HG03139 (cell line): Measurements from ENCODE around the gene TFDP2.
"Not testable (repeated sequence)": the region's sequence is repeated elsewhere in the genome, so short reads cannot be mapped to it uniquely, and the experiment has no call there.

Experiments used
- ATAC-seq: cut with Tn5 transposase; IDR thresholded peaks from one replicate; pipeline ENCODE4 v1.9.1; 2021; ENCODE audit not compliant: unreplicated experiment

TFDP2 gene

DNA sequence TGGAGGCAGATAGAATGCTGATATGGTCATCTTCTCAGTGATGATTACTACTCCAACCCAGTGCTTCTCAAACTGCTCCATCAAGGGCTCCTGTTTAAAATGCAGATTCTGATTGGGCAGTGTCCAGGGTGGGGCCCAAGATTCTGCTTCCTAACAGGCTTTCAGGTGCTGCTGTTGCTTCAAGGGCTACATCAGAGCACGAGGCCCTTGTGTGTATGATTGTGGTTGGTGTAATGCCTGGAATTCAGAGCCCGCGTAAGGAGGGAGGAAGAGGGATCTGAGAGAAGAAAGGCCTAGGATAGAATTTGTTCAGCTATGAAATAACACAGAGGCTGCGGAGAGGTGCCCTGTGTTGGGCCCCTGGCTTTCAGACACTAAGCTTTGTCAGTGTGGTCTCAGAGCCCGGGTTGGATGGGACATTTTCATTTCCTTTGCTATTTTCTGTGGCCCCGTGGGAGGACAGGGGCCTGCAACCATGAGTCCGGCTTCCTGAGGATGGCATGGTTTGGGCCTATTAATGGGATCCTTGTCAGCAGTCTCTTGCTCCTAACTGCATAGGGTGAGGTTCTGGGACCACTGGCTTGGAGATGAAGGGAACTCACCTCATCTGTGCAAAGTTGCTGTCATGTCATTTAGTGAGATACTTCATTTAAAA is 219.9 kb downstream of the TFDP2 start:
- no peak for ATAC-seq

DNA sequence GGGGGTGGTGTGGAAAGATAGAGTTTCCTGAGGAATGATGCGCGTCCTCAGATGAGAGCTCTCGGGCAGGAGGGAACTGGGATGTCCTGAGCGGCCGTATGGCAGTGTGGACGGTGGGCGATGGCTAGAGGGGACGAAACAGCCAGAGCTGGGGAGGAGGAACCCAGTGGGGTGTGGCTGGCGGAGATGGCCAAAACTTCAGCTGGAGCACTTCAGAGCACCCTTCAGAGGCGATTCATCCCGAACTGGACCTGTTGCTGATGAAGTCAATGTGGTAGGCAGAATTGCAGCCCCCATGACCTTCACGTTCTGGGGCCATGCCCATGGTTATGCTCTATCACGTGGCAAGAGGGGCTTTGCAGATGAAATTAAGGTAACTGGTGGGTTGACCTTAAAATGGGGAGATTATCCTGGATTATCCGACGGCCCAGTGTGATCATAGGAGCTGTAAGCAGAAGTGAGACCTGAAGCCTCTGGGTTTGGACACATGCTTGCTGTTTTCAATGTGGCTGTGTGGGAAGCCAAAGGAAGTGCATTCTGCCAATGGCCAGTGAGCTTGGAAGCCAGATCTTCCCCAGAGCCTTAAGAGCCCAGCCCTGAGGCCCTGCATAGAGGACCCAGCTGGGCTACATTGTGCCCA is 220.6 kb downstream of the TFDP2 start:
- no peak for ATAC-seq

DNA sequence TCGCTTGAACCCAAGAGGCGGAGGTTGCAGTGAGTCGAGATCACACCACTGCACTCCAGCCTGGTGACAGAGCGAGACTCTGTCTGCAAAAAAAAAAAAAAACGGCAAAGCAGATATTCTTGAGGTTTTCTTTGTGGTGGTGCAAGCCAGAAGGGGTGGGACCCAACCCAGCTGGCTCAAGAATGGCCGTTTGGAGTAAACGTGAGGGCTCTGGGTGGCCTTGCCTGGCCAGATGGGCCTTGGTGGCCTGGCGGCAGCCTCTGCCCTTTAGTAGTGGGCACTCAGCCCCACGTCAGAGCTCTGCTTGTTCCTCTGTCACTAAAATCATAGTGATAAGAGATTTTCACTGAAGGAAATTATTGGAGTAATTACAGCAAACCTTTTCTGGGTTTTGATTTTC is 222.4 kb downstream of the TFDP2 start:
- ATAC-seq, result no peak

DNA sequence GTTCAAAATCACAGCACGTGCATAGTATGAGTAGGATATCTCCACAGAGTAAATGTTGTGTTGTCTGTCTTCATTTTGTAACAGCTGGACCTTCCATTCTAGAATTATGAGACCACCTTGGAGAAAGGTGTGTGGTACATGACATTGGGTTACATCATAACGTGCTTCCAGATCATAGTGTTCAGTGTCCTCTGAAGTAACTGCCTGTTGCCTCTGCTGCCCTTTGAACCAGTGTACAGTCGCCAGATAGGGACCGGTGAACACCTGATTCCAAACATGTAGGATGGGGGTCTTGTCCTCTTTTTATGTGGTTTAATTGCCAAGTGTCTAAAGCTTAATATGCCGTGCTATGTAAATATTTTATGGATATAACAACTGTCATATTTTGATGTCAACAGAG is 223.7 kb downstream of the TFDP2 start:
- not testable (repeated sequence) for ATAC-seq

DNA sequence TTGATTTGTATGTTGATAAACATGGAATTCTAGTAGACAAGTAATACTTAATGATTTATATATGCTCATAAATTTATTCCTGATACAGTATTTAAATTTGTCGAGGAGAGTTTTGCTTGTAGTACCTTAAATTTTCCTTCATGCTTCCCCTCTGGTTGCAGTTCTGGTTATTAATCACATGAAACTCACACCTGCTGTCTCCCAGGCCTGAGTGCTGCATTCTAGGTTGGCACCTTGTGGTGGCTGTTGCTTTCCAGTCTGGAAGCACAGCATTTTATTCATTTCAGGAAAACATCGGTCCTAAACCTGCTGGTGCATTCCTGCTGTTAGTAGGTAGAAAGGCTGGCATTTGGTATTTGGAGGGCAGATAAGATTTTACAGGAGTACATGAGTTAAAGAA is 228.0 kb downstream of the TFDP2 start:
- ATAC-seq, result no peak

DNA sequence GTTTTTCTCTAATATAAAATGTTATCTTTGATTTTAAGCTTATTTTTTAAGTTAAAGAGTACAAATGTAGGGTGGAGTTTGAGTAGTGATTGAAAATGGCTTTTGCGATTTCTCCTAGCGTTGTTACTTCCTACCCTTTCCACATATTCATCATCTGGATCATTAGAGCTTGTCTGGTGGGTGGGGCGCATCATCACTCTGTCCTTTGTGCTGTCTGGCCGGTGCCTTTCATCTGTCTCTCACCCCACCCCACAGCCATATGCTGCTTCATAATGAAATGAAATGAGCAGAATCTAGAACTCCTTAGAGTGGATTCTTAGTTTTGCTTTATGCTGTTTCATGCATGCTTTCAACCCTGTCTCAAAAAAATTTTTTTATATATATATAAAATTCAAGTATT is 228.6 kb downstream of the TFDP2 start:
- no peak for ATAC-seq

DNA sequence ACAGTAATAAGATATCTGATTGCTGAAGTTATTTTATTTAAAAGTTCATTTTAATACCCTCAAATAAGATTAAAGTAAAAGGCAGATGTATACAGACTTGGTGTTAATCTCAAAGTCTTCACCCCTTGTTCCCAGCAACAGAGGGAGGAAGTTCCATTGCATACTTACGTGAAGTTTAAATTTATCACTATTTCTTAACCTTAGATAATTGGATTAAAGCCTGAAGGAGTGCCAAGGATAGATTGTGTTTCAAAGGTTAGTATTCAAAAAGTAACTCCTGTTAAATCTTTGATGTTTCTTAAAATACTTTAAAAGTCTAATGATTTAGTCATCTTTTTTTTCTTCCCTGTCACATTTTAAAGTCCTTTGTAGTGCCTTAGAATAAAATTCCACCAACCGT is 233.6 kb downstream of the TFDP2 start:
- no peak for ATAC-seq

DNA sequence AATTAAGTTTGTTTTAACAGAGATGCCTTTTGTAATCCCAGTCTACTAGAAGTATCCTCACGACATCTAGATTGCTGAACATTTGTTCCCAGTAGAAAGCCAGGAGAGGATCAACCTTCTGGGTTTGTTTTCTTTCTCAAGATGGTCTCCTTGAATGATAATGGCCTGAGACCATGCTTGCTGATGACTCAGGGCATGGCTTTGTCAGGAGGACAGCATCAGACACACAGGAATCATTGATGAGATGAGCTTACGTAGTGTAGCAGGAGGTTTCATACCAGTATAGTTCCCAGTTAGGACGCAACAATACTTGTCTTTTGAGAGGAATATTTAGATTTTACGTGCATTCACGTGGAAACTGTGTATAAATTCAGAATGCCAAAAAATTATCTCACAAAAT is 234.3 kb downstream of the TFDP2 start:
- no peak for ATAC-seq

DNA sequence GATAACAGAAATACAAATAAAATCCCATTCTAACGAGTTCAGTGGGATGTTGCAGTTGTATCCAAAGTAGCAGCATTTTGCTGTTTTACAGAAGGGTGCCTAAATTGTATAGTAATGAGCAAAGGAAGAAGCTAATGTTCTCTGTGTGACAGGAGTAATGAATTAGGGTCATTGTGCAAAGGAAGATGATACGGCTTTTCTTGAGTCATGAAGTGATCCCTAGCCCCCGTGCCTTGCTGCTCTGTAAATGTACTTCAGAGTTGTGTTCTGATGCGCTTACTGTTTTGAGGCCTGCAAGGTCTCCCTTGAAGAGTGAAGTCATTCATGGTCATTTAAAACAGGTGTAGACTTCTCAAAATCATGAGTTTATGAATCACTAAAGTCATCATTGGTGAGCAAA is 235.0 kb downstream of the TFDP2 start:
- ATAC-seq, result no peak

DNA sequence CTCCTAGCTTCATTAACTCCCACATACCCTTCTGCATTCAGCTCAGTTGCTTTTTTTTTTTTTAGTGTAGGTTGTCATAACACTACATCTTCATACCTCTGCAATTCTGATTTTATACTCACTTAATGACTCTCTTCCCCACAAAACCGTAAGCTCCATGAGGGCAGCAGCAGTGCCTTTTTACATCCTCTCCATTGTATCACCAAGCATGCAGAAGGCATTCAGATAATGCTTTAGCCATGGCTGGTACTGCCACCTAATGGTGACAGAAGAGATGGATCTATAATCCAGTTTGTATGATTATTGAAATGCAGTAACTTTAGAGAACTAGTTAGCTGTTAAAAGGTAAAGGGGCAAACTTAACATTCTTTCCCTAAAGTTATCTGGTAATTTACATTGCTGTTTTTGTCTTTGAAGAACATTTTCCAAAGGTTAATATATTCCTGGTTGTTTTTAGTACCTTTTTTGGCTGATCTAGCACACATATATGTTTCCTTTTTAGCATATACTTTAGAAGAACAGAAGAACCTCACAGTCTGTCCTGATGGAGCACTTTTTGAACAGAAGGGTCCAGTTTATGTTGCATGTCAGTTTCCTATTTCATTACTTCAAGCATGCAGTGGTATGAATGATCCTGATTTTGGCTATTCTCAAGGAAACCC is 236.1 kb downstream of the TFDP2 start:
- ATAC-seq, result no peak

DNA sequence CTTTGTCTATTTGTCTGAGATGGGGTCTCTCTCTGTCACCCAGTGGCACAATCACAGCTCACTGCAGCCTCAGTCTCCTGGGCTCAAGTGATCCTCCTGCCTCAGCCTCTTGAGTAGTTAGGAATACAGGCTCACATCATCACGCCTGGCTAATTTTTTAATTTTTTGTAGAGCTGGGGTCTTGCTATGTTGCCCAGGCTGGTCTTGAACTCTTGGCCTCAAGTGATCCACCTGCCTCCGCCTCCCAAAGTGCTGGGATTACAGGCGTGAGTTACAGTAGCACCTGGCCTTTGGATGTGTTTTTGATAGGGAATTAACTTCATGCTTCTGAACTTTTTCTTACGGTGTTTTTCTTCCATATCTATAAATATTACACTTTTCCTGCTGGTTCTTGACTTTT is 239.4 kb downstream of the TFDP2 start:
- not testable (repeated sequence) for ATAC-seq

DNA sequence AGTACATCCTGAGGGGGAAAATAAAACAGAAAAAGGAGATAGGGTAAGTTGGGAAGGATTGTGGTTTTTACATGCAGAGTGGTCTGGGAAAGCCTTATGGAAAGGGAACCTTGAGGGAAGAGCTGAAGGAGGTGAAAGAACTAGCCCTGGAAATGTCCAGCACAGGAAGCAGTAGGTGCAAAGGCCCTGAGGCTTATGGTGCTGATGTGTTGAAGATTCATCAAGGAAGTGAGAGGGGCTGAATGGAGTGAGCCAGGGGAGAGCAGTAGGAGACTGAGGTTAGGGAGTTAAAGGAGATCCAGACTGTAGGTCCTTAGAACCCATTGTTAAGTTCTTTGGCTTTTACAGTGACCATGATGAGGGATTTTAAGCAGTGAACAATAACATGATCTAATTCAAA is 239.9 kb downstream of the TFDP2 start:
- ATAC-seq, result no peak

DNA sequence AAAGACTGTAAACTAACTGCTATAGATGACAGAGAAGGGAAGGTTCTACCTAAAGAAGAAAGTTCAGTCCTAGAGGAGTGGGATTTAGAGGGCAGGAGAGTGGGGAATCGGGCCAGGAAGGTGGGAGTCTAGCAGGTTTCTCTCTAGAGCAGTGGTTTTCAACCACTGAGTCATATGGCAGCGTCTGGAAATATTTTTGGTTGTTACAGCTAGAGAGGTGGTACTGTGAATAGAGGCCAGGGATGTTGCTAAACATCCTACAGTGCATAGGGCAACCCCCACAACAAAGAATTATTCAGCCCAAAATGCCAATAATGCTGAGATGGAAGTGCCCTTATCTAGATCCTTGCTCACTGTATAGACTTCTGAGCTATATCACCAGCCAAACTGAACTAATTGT is 244.2 kb downstream of the TFDP2 start:
- ATAC-seq, result no peak

DNA sequence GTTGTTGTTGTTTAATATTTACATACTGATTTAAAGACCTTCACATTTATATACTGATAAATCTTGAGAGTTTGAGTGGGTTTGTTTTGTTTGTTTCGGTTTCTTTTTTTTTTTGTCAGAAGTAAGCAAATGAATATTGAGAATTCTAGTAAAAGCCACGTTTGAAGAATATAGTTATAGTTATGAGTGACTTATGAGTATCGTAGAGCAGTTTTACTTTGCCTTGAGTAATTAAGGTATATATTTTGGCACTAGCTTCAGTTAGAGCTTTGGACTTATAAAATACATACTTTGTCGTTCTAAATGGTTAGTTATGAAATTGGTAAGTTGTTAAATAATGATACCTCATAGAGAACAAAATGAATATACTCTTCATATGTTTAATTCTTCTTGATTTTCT is 245.1 kb downstream of the TFDP2 start:
- ATAC-seq, result no peak

DNA sequence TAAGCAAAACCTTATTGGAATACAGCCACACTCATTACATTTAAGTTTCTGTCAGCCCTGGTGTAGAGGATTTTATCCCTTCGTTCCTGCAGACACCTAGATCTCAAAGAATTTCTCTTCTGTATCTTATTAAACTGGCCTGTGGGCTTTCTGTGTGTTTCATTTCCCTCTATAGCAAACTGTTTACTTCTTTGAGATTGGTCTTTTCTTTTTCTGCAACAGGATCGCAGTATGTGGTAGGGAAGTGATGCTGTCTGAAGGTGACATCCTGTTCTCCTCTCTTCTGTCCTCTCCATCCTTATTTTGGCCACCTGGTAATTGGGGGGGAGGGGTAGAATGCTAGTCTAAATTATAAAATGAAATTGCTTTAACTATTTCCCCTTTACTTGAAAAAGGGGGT is 247.4 kb downstream of the TFDP2 start:
- ATAC-seq, result no peak

DNA sequence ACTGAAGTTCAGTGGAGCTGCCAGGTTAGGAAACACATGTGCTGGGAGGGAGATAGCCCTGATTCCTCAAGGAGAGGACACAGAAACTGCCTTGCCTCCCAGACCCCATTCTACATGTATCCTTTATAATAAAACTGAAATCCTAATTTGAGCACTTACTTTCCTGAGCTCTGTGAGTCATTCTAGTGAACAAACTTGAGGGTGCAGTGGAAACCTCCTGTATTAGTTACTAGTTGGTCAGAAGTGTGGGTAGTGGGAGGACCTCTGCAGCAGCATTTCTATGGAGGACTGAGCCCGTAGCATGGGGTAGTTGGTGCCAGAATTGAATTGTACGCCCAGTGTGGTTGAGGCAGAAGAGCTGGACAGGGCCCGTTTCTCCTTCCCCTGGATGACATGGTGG is 249.0 kb downstream of the TFDP2 start:
- ATAC-seq, result no peak

DNA sequence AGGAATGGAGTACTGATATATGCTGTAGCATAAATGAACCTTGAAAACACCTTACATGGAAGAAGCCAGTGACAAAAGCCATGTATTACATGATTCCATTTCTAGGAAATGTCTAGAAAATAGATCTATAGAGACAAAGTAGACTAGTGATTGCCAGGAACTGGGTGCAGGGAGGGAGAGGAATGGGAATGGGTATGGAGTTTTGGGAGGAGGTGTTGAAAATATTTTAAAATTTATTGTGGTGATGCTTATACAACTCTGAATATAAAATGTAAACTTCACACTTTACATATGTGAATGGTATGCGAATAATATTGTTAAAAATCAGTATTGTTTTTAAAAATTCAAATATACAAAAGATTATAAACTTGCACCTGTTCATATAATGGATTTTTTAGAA is 250.4 kb downstream of the TFDP2 start:
- ATAC-seq, result no peak

DNA sequence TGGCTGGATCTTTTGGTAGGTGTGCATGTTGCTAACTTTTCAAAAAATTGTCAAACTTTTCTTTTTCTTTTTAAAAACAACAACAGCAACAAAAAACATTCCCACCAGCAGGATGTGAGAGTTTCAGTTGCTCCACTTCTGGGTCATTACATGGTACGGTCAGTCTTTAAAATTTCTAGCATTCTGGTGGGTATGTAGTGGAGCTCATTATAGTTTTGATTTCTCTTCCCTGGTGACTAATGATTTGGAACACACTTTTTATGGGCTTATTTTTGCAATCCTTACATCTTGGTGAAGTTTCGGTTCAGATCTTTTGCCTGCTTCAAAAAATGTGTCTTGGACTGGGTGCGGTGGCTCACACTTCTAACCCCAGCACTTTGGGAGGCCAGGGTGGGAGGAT is 253.6 kb downstream of the TFDP2 start:
- ATAC-seq, result no peak

DNA sequence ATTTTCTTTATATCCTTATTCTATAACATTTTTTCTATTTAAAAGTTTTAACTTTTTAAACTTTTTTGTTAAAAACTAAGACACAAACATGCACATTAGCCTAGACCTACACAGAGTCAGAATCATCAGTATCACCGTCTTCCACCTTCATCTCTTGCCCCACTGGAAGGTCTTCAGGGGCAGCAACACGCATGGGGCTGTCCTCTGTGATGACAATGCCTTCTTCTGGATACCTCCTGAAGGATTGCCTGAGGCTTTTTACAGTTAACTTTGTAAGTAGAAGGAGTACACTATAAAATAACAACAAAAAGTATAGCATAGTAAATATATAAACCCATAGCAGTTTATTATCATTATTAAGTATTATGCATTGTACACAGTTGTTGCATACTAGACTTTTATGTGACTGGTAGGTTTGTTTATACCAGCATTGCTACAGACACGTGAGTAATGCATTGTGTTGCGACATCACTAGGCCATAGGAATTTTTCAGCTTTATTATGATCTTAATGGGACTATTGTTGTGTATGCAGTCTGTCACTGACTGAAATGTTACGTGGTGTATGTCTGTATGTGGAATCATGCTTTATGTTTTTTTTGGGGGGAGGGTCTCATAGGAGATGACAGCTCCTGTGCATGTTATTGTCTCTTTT is 254.7 kb downstream of the TFDP2 start:
- ATAC-seq, result no peak
